HG03039 (cell line): ENCODE results near the gene BTBD2.

Source experiments
- ATAC-seq: cut with Tn5 transposase; IDR thresholded peaks from one replicate; pipeline ENCODE4 v1.9.1; 2021; ENCODE audit warnings: mild to moderate bottlenecking, moderate library complexity; ENCODE audit not compliant: unreplicated experiment

BTBD2 gene

GRCh38 chr19:2050991-2051772, 35.7 kb upstream of the BTBD2 start, which contains the start of gene MKNK2:
Gene MKNK2 (minus strand): TSS chr19:2051244. CDS start chr19:2050851, 393 bp downstream.
- ATAC-seq = peak; percentile 48

- peak; percentile 4 for ATAC-seq
Observed at GRCh38 chr19:2050349-2050990, 35.0 kb upstream of the BTBD2 start.

DNA sequence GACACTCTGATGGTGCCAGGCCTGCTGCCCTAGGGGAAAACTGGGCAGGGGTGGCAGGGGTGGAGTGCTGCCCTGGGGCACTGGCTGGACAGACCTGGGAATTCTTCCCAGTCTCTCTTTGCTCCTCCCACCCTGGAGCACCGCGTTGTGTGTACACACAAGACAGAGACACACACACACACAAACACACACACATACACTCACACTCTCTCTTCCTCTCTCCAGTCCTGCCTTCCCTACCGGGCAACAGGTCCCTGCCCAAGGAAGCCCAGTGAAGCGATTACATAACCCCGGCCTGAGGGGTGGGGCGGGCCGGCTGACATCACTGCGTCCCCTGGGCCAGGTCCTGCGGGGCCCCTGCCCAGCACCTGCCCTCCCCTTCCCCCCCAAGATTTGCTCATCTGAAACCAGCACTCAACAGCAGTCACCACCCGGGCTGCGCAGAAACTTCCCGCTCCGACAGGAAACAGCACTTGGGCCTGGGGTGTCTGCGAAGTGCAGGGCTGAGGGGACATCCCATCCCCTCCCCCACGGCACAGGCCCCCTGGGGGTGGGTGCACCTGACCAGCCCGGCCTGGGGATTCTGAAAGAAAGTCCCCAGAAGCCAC, 34.3 kb upstream of the BTBD2 start:
- peak; percentile 3 for ATAC-seq

- no peak for ATAC-seq
Observed at GRCh38 chr19:2048959-2049740, 33.6 kb upstream of the BTBD2 start.

- ATAC-seq = no peak
Observed at GRCh38 chr19:2048104-2048958, 32.8 kb upstream of the BTBD2 start.

GRCh38 chr19:2047449-2048103, 32.1 kb upstream of the BTBD2 start:
- ATAC-seq = no peak

DNA sequence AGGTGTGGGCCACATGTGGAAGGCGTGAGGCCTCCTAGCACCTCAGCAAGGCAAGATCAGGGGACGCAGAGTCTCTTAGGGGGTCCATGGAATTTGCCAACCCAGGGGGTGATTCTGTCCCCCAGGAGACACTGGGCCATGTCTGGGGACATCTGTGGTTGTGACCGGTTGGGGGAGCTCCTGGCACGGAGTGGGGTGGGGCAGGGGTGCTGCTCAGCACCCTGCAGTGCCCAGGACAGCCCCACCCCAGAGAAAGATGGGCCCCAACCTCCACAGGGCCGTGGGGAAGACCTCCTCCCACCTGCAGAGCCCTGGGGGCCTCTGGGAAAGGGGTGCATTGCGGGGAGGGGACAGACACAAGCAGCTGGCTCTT, 31.5 kb upstream of the BTBD2 start:
- no peak for ATAC-seq

- no peak for ATAC-seq
Observed at GRCh38 chr19:2046046-2046907, 30.8 kb upstream of the BTBD2 start.

DNA sequence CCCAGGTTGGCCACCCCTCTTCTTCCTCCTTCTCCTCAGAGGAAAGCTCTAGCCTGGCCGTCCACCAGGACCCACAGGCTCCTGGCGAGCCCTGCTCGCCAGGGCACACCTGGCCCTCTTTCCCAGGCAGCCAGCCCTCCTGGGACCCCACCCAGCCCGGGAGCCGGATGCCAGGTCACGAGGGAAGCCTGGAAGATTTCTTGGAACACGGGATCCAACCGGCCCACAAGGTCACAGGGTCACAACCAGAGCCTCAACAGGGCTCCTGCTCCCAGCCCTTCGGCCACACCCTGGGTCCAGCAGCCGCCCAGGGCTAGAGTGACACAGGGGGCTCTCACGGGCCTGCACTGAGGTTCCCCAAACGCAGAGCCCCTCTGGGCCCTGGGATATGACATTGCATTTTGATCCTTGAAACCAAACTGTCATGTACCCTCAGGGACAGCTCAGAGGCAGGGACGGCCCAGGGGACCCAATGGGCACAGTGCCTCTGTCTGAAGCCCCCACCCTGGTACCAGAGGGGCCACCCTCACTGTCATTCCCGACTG, 30.1 kb upstream of the BTBD2 start:
- no peak for ATAC-seq

DNA sequence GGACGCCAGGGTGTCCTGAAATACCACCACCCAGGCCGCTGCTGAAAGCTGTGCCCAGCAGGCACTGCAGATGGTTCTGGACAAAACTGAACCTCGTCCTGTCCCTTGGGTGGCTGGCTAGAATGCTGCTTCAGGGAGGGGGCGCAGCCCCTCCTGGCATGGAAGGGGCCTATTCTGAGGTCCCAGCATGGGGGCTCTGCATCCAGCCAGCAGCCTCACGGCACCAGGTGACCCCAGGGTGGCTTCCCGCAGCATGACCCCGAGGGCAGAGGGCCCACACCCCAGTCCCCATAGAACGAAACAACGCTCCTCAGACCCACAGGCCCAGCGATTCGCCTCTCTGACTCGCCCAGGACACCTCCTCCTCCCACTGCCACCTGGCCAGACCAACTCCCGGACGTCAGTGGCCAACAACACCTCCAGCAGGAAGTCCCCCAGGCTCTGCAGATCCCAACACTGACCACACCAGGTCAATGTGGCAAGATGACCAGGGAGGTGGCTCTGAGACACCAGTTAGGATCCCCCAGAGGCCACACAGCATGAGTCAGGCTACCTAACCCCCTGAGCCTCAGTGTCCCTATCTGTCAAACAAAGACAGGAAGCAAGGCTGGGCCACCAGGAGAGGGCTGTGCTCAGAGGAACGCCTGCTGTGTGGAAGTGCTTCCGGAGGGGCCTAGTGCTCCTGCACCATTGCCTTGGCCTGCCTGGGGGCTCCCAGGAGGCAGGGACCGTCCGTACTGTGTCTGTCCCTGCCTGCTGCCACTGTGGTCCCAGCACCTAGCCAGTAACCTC, 29.4 kb upstream of the BTBD2 start:
- no peak for ATAC-seq

- ATAC-seq = no peak
Observed at GRCh38 chr19:2043961-2044708, 28.6 kb upstream of the BTBD2 start.

- ATAC-seq = no peak
Observed at GRCh38 chr19:2043251-2043641, 27.7 kb upstream of the BTBD2 start.

DNA sequence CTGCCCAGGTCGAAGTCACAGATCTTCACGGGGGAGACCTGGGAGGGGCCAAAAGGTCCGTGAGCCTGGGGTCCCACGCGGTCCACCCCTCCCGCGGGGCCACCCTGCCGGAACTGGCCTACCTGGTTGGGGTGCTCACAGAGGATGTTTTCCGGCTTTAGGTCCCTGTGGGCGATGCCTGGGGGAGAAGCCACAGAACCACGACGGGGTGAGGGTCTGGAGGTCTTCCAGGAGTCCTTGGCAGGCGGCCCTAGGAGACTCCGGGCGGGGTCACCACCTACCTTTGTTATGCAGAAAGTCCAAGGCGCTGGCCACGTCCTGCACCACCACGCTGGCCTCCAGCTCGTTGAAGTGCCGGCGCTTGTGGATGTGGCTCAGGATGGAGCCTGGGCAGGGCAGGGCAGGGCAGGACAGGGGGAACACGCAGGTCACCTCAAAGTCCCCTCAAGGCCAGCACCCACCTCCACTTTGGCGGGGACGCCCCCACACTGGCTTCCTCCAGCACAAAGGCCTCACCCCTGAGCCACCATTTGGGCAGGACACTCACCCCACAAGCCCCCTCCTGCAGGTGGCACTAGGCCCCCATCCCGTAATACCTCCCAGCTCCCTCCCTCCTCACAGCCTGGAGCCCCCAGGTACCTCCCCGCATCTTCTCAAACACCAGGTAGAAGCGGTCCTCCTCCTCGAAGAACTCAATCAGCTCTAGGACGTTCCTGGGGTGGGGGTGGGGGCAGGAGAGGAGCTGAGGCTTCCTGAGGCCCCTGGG, 27.2 kb upstream of the BTBD2 start:
- peak; percentile 3 for ATAC-seq

DNA sequence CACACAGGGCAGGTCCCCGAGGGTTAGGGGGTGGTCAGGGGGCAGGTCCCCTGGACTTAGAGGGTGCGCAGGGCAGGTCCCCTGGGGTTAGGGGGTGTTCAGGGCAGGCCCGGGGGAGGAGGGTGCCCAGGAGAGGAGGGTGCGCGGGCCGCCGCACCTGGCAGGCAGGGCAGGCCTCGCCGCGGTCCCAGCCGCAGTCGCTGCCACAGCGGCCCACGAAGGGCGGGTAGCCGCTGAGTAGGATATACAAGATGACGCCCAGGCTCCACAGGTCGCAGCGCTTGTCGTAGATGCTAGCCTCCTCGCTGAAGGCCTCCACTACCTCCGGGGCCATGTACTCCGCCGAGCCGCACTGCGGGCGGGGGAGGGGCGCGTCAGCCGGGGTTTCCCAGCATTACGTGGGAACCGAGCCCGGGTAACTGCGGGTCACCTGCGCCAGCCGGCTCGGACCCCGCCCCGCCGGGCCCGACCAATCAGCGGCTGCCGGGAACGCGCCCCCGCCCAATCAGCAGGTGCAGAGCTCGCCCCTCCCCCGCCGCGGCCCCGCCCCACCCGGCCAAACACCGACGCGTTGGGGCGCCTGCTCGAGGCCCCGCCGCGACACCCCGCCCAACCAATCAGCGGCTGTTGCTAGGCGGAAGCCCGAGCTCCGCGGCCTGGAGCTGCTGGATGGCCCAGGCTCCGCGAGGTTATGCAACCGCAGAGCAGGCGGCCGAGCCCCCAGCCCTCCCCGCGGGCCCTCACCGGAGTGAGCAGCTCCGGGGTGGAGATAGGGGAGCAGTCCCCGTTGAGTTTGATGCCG, 26.4 kb upstream of the BTBD2 start:
- peak; percentile 57 for ATAC-seq

DNA sequence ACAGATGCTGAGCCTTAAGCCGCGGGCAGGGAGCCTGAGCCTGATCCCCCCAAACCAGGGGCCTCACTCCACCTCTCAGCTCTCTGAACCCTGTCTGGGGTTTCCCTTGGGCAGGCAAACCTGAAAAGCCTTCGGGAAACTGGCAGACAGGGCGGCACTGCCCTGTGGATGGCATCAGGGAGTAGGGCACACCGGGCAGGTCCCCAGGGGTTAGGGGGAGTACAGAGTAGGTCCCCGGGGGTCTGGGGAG, 25.8 kb upstream of the BTBD2 start:
- ATAC-seq = no peak
